HepG2 (cell line): ENCODE data around the gene RAB33A. TPM values are rescaled to one million over a fixed set of nuclear protein-coding genes. Genes with fewer than 3 reads are reported as not detected.

Experiments used
- ATAC-seq: fragments of 200-7000 bp; cut with Tn5 transposase; 3 replicates; pipeline ENCODE4 v1.9.1; 2020; ENCODE audit warnings: mild to moderate bottlenecking, moderate library complexity
- BruUV-seq: library from RNA; stranded (reverse); fragments of 400-500 nt; replicated peaks from 2 replicates; lab custom pipeline; 2021; lab: Mats Ljungman, UMichigan
- CTCF ChIA-PET: fragments of 300-600 bp; formaldehyde crosslinking; extraction: SDS; loops from one replicate; lab custom pipeline; 2021; ENCODE audit warnings: low total read pairs, inconsistent platforms, low intra/inter-chr PET ratio; lab: Yijun Ruan, JAX
- POLR2A ChIA-PET: fragments of 350-600 bp; sonication (Branson Sonifier 250); formaldehyde crosslinking; loops from one replicate; lab custom pipeline; 2020; ENCODE audit warnings: antibody characterized with exemption, inconsistent platforms; lab: Yijun Ruan, JAX
- DNase-seq: peaks from one replicate; pipeline ENCODE4 v3.0.0-alpha.2; 2015; ENCODE audit warnings: low spot score
- FAIRE-seq: peaks from 3 replicates; lab custom pipeline; 2011; peaks lifted over from hg19 to GRCh38; lab: Jason Lieb, UNC
- H2AFZ ChIP-seq: one replicate; pipeline ENCODE4 v1.6.1; 2011; ENCODE audit warnings: low read length, inconsistent platforms
- H3K27ac ChIP-seq: fragments of 300-600 bp; 3 replicates; pipeline ENCODE4 v1.8.0; 2011; ENCODE audit warnings: mixed run types, mild to moderate bottlenecking, mixed read lengths, low read length, inconsistent platforms; ENCODE audit not compliant: insufficient read depth; ENCODE audit errors: extremely low read length
- H3K27me3 ChIP-seq, 2 experiments: fragments of 200-600 bp in 1 of 2; 2 replicates in 1 of 2; 3 replicates in 1 of 2; pipeline versions ENCODE4 v1.6.0 to v1.8.0; 2011; ENCODE audit warnings: low read length in 2 of 2, mild to moderate bottlenecking in 2 of 2, moderate library complexity in 2 of 2, inconsistent platforms in 1 of 2; ENCODE audit not compliant: insufficient read depth in 2 of 2, control insufficient read depth in 1 of 2
- H3K36me3 ChIP-seq, 2 experiments: fragments of 200-600 bp in 1 of 2; replicated peaks in 1 of 2; 2 replicates in 1 of 2; 3 replicates in 1 of 2; pipeline versions ENCODE4 v1.5.1 to v1.8.0; 2011; ENCODE audit warnings: low read length in 2 of 2, inconsistent platforms in 1 of 2; ENCODE audit not compliant: insufficient read depth in 2 of 2, control insufficient read depth in 1 of 2
- H3K4me1 ChIP-seq: 2 replicates; pipeline ENCODE4 v1.5.1; 2012; ENCODE audit warnings: low read length, inconsistent platforms; ENCODE audit not compliant: insufficient read depth
- H3K4me2 ChIP-seq: 2 replicates; pipeline ENCODE4 v1.6.0; 2011; ENCODE audit warnings: low read depth, low read length, inconsistent platforms
- H3K4me3 ChIP-seq, 3 experiments: fragments of 200-600 bp in 1 of 3; sonication (generic), shearing (Covaris generic) in 1 of 3; replicated peaks in 1 of 3; 2 replicates each; pipeline ENCODE4 v1.5.1; 2011 to 2016; ENCODE audit warnings: low read length in 3 of 3, inconsistent platforms in 2 of 3, low read depth in 2 of 3, mild to moderate bottlenecking in 2 of 3, control low read depth in 1 of 3, mixed read lengths in 1 of 3; ENCODE audit not compliant: insufficient read depth in 1 of 3
- H3K79me2 ChIP-seq: one replicate; pipeline ENCODE4 v1.6.1; 2011; ENCODE audit warnings: low read length, inconsistent platforms; ENCODE audit not compliant: insufficient read depth
- H3K9ac ChIP-seq: 2 replicates; pipeline ENCODE4 v1.6.0; 2011; ENCODE audit warnings: mild to moderate bottlenecking, low read depth, low read length, inconsistent platforms; ENCODE audit not compliant: insufficient read depth
- H3K9me3 ChIP-seq: 2 replicates; pipeline ENCODE4 v1.5.1; 2012; ENCODE audit warnings: mild to moderate bottlenecking, low read length
- H4K20me1 ChIP-seq: 2 replicates; pipeline ENCODE4 v1.6.0; 2011; ENCODE audit warnings: inconsistent platforms, mild to moderate bottlenecking, low read length, moderate library complexity; ENCODE audit not compliant: insufficient read depth
- PRMT3 ChIP-seq: sonication (generic); formaldehyde crosslinking; IDR thresholded peaks from 2 replicates; pipeline ENCODE4 v1.8.1; 2022; ENCODE audit warnings: low read depth, mild to moderate bottlenecking, moderate library complexity, missing genetic modification reagents, borderline replicate concordance
- ZNF256 ChIP-seq: sonication (generic); formaldehyde crosslinking; conservative IDR thresholded peaks from 2 replicates; pipeline ENCODE4 v1.4.0; 2020; ENCODE audit warnings: missing genetic modification reagents
- WGBS: methylation state at CpG from one replicate; pipeline ENCODE4 v1.1.6; 2017; ENCODE audit warnings: low lambda C conversion rate; 5-methylcytosine and 5-hydroxymethylcytosine counted together
- in situ Hi-C: cut with HindIII; loops from 2 replicates; pipeline ENCODE4 v1.10.0; 2017; ENCODE audit warnings: low pct_unique_long_range_greater_than_20kb; ENCODE audit not compliant: extremely low pct_ligation_motif_present
- intact Hi-C: fragments of 100-400 bp; cut with micrococcal nuclease; formaldehyde crosslinking; loops from one replicate; pipeline ENCODE4 v1.10.0; 2022; ENCODE audit not compliant: unreplicated experiment
- polyA plus RNA-seq, 8 experiments: library from polyadenylated mRNA; depleted of rRNA in 3 of 8; stranded (reverse) in 7 of 8; unstranded in 1 of 8; fragments of >200 nt; fragmentation: Illumina TruSeq in 4 of 8; extraction: Trizol in 4 of 8; gene quantifications; 2 replicates each; pipeline versions ENCODE4 v1.2.1 to v1.2.3, GENCODE V29; 2011 to 2016; ENCODE audit warnings: low read depth in 4 of 8, missing spikeins in 1 of 8, mixed read lengths in 1 of 8; ENCODE audit not compliant: insufficient read depth in 1 of 8
- total RNA-seq, 5 experiments: library from RNA; depleted of rRNA; stranded (reverse); fragments of >200 nt; fragmentation: Illumina TruSeq; extraction: Trizol; gene quantifications; 2 replicates each; pipeline ENCODE4 v1.2.3, GENCODE V29; 2016; ENCODE audit warnings: low read depth in 1 of 5
- TF ChIP-seq, protein P1 (sequence below): sonication (generic); formaldehyde crosslinking; IDR thresholded peaks from 2 replicates; pipeline ENCODE4 v1.4.0; 2020; ENCODE audit warnings: missing genetic modification reagents
- TF ChIP-seq, protein P2 (sequence below): sonication (generic); formaldehyde crosslinking; IDR thresholded peaks from 2 replicates; pipeline ENCODE4 v1.4.0; 2020; ENCODE audit warnings: missing genetic modification reagents

Gene RAB33A
- total and polyA plus RNA-seq, 2 of the 13 experiments (the other 11 are each of a cell fraction or from before 2014, with no cell fraction given): 0.26 TPM; not detected in 1

GRCh38 chrX:130144509-130144908, 27.3 kb upstream of the RAB33A start:
- no peak for ATAC-seq
- in situ Hi-C loops (no loop called here), intact Hi-C loops (no loop called here)
- H3K27ac ChIP-seq: no peak overlapping the region
- BruUV-seq: TSS peak; percentile 36
- DNase-seq: no peak
- H3K4me3 ChIP-seq: no peak overlapping the region
- H3K9ac ChIP-seq: no peak overlapping the region
- POLR2A ChIA-PET: interaction anchor here (1.0 kb wide), 1 partner anchor 219 kb away, joined by 3 read pairs; no protein-coding TSS in a partner anchor
- no peak overlapping the region for H2AFZ ChIP-seq
- peaks cover 6 to 30% of the 10 kb centered on the region in 2 experiments; a peak in 4 of 5 replicates for H3K36me3 ChIP-seq
- H3K4me1 ChIP-seq: no peaks in the 10 kb centered on the region
- TF ChIP-seq, protein P1, sequence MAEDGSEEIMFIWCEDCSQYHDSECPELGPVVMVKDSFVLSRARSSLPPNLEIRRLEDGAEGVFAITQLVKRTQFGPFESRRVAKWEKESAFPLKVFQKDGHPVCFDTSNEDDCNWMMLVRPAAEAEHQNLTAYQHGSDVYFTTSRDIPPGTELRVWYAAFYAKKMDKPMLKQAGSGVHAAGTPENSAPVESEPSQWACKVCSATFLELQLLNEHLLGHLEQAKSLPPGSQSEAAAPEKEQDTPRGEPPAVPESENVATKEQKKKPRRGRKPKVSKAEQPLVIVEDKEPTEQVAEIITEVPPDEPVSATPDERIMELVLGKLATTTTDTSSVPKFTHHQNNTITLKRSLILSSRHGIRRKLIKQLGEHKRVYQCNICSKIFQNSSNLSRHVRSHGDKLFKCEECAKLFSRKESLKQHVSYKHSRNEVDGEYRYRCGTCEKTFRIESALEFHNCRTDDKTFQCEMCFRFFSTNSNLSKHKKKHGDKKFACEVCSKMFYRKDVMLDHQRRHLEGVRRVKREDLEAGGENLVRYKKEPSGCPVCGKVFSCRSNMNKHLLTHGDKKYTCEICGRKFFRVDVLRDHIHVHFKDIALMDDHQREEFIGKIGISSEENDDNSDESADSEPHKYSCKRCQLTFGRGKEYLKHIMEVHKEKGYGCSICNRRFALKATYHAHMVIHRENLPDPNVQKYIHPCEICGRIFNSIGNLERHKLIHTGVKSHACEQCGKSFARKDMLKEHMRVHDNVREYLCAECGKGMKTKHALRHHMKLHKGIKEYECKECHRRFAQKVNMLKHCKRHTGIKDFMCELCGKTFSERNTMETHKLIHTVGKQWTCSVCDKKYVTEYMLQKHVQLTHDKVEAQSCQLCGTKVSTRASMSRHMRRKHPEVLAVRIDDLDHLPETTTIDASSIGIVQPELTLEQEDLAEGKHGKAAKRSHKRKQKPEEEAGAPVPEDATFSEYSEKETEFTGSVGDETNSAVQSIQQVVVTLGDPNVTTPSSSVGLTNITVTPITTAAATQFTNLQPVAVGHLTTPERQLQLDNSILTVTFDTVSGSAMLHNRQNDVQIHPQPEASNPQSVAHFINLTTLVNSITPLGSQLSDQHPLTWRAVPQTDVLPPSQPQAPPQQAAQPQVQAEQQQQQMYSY (CRISPR knock-in tag): no peak
- TF ChIP-seq, protein P2, sequence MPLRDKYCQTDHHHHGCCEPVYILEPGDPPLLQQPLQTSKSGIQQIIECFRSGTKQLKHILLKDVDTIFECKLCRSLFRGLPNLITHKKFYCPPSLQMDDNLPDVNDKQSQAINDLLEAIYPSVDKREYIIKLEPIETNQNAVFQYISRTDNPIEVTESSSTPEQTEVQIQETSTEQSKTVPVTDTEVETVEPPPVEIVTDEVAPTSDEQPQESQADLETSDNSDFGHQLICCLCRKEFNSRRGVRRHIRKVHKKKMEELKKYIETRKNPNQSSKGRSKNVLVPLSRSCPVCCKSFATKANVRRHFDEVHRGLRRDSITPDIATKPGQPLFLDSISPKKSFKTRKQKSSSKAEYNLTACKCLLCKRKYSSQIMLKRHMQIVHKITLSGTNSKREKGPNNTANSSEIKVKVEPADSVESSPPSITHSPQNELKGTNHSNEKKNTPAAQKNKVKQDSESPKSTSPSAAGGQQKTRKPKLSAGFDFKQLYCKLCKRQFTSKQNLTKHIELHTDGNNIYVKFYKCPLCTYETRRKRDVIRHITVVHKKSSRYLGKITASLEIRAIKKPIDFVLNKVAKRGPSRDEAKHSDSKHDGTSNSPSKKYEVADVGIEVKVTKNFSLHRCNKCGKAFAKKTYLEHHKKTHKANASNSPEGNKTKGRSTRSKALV (CRISPR knock-in tag): no peak
- TF ChIP-seq PRMT3 (CRISPR knock-in tag) (no peak), ZNF256 (CRISPR knock-in tag) (no peak)
- CTCF ChIA-PET: no interaction called here
- no peaks in the 10 kb centered on the region for H3K27me3 ChIP-seq
- H3K4me2 ChIP-seq: no peak overlapping the region
- no peaks in the 10 kb centered on the region for H3K79me2 ChIP-seq
- H3K9me3 ChIP-seq: no peaks in the 10 kb centered on the region
- peak; percentile 18 for FAIRE-seq
- no peaks in the 10 kb centered on the region for H4K20me1 ChIP-seq
- 100% methylated on average over 3 of the region's 3 CpGs for WGBS
